DLD1 (cell line): ENCODE measurements around the gene PRKCQ.
"Not testable (repeated sequence)": the region's sequence is repeated elsewhere in the genome, so short reads cannot be mapped to it uniquely, and the experiment has no call there.

Experiments
- in situ Hi-C: cut with HindIII; loops from 2 replicates; pipeline ENCODE4 v1.10.0; 2017; ENCODE audit warnings: low sequenced_read_pairs

PRKCQ gene

DNA sequence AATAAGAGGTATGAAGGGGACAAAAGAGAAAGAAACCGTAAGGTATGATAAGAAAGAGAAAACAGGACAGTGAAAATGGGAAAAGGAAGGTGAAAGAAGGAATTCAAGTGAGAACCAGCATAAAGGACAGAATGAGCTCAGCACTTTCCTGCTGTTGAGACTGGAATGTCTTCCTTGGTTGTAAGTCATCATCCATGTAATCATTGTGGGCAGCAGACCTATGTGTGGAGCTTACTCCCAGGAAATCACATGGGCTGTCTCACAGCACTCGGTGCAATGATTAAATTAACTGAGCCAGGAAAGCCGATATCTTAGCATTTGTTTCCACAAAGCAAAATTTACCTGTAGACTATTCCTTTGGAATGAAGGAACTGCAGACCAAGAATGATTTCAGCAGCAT, 118.1 kb downstream of the PRKCQ start:
- in situ Hi-C loops = no loop called here

DNA sequence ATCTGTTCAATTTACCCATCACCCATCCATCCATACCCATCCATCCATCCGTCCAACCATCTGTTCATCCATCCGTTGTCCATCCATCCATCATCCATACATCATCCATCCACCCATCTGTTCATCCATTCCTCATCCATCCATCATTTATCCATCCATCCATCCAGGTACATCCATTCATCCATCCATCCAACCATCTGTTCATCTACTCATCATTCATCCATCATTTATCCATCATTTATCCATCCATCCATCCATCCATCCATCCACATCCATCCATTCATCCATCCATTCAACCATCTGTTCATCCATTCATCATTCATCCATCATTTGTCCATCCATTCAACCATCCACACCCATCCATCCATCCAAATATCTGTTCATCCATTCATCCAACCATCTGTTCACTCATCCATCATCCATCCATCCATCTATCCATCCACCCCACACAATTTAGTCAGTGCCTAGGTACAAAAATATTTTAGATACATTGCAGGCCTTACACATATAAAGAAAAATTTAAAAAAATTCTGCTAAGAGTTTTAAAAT, 119.1 kb downstream of the PRKCQ start:
- in situ Hi-C loops = no loop called here

DNA sequence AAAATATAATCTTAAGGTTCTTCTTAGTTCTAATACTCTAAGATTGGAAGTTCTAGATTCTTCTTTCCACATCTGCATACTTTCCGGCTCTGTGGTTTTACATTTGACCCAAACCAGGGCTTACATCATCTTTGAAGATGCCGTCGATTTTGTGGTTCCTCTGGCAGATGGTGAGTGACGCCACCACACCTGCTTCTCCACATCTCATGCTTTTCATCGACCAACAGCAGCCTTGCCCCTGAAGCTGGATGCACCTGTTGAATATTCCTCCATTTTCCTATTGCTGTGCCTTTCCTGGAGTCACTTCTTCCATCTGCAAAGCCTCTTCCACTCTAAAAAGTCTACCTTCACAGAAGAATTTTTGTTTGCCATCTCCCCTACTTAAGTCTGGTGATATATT, 121.3 kb downstream of the PRKCQ start:
- in situ Hi-C loops = no loop called here

DNA sequence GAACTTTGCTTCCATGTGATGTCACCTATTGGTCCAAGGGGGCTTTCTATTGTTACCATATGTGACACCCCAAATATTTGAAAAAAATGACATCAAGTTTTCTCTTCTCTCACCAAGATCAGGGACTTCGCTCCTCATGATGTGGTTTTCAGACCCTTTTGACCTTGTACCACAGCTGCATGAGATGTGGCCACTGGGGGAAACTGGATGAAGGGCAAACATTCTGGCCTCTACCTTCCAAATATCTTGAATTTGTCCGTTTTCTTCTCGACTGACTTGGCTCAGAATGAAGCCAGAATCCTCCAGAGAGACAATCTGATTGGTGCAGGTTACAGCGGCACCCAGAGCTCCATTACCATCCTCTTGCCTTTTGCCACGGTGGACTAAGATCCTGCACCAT, 122.7 kb downstream of the PRKCQ start:
- in situ Hi-C loops = no loop called here

DNA sequence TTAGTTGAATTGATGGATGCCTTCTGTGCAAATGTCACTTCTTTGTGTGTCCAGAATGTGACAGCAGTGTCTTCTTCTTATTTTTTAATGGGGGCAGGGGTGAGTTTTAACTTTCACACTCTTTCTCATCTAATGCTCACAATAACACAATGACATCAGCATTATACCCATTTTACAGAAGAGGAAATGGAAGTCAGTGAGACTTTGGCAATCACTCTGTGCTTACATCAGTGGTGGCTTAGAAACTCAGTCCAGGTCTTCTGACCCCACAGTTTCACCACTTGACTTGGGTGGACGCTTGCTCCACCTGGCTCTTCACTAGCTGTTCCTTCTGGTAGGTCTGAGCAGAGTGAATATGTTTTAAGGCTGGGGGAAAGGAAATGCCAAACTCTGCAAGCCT, 124.0 kb downstream of the PRKCQ start:
- in situ Hi-C loops = no loop called here

DNA sequence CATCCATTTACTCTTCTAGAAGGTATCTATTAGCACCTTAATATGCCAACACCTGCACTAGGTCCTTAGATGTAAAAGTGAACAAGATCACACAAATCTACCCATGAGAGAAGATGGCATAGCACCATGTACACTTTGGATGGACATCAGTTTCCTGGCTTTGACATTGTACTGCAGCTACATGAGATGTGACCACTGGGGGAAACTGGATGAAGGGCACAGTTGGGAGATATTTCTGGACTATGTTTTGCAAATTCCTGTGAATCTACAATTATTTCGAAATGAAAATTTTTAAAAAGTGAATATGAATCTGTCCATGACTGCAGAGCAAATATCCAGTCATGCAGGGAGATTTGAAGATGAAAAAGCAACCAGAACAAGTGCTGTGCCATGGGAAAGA, 124.5 kb downstream of the PRKCQ start:
- in situ Hi-C loops = no loop called here

DNA sequence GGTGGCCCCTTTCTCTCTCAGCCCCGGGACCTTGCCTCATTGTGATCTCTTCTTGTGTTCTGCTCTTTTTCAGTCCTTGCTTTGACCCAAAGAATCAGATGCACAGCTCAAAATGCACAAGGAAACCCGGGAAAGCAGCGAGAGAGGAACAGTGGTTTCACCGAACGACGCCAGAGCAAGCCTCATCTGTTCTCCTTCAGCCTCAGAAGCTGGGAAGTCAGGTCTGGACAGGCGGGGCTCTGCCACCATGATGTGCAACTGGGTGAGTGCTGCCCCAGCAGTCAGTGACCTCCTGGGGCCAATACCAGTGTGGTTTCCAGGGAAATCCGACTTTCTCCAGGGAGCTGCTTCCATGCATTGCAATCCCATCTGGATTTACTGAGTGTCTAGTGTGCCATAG, 133.4 kb downstream of the PRKCQ start:
- in situ Hi-C loops = no loop called here

DNA sequence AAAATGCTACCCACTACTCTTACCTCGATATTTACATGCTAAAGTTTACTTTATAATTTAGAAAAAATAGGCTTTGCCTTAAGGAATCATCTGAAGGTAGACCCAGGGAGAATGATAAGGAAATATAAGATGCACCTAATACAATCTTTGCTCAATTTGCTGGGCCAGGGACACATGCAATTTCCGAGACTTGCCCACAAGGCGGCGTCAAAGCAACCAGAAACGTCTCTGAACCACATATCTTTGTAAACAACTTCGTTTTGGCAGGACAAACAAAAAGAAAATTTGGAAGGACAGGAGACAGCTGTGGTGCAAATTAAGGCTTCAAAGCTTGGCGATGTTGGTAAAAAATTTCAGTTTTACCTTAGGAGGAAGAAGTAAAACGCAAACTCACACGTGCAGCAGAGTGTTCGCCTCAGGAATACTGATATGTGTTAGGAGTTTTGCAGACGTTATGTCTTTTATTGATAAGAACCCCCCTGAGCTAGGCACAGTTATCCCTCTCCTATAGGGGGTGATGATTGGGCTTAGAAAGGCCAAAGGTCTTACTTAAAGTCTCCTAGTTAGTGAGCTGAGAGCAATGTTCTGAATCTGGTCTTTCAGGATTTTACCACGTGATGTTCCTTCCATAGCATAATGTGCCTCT, 134.3 kb downstream of the PRKCQ start:
- in situ Hi-C loops = no loop called here

DNA sequence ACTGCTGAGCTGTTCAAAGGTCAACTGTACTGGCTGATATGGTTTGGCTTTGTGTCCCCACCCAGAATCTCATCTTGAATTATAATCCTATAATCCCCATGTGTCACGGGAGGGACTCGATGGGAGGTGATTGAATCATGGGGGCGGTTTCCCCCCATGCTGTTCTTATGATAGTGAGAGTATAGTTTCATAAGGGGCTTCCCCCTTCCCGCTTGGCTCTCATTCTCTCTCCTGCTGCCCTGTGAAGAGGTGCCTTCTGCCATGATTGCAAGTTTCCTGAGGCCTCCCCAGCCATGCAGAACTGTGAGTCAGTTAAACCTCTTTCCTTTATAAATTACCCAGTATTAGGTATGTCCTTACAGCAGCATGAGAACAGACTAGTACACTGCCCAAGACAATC, 140.2 kb downstream of the PRKCQ start:
- in situ Hi-C loops = not testable (repeated sequence)

DNA sequence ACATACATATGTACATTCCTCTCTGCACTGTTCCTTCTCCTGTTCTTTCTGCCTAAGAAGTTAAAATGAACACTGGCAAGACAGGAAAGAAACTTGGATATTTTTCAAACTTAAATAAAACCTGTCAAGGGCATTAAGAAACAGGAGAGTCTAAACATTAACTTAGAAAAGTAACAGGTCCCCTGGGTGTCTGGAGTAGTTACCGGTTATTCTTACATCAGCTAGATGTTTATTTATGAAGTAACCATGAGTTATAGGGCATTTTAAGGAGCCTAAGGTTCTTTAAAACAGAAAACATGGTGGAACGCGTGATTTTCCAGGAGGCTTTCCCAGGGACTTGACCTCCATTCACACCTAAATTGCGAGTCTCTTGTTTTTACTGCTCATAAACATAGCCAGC, 148.2 kb downstream of the PRKCQ start:
- in situ Hi-C loops = no loop called here

DNA sequence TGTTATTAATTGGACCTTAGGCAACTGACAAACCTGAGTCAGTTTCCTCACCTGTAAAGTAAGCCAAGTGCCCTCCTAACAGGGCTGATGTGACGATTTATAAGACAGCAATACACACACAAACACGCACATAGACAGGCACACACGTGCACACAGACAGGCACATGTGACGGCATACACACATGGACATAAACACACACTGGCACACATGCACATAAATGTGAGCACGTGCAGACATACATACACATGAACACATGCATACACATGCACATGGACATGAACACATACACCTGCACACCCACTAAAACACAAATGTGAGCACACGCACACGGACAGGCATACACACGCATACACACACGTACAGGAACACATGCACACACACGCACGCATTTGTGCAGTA, 148.9 kb downstream of the PRKCQ start:
- in situ Hi-C loops = no loop called here

DNA sequence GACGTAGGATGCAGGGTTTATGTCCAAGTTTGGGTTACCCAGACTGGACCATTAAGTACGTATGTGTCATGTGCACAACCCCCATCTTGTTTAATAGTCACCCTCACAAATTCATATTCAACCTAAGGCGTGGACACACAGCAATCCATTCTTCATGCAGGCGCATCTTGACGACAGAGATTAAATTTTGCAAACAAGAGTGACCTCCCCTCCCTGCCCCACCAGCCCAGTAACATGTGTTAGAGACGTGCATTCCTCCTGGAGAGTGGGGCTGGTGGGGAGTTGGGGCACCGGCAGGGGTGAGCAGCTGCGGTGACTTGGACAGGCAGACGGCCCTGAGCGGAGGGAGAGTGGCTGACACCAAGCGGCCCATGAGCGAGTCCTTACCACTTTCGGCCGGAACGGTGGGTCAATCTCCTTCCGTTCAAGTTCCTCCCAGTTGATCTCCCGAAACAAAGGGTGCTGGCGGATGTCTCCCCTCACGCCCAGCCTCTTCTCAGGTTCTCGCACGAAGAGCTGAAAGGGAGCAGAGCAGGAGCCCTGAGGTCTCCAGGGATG, 149.6 kb downstream of the PRKCQ start:
- in situ Hi-C loops = no loop called here

DNA sequence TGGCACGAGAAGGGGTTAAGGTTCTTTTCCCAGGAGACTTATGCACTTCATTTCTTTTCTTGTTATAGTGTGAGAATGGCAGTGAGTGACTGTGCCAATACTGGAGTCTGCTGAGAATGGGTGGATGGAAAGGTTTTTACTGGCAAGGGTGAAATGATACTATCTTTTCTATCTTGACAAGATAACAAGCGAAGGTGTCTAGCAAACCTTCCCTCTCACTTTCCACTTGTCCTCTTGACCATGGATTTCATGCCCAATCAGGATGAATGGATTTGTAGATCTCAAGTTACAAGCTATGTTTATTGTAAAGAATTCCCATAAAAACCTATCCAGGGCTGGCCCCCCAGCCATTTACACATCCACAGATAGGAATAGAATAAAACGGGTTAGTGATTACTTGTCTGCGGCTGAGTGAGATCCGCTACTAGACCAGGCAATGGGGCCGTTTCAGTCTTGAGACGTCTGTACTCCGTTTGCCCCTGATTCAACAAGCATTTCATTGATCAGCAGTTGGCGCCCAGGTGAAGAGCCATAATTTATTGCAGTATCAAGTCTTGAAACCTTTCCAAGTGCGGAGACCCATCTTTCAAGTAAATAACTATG, 152.6 kb downstream of the PRKCQ start:
- in situ Hi-C loops = no loop called here

DNA sequence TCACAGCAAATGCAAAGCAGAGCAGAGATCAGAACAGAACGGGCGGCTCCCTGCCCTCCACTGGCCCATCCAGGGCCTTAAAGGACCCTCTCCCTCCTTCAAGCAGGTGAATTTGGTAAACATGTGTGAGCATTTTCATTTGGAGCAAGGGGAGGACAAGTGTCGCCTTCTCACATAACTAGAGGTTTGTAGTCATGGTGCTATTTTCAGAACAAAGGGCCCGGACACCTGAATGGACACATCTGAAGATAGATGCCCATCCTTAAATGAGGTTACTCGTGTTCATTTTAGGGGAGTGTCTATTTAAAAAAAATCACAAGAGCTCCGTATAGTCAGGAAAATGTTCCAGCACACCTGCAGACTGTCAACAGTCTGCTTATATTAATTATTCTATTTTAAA, 153.8 kb downstream of the PRKCQ start:
- in situ Hi-C loops = no loop called here

DNA sequence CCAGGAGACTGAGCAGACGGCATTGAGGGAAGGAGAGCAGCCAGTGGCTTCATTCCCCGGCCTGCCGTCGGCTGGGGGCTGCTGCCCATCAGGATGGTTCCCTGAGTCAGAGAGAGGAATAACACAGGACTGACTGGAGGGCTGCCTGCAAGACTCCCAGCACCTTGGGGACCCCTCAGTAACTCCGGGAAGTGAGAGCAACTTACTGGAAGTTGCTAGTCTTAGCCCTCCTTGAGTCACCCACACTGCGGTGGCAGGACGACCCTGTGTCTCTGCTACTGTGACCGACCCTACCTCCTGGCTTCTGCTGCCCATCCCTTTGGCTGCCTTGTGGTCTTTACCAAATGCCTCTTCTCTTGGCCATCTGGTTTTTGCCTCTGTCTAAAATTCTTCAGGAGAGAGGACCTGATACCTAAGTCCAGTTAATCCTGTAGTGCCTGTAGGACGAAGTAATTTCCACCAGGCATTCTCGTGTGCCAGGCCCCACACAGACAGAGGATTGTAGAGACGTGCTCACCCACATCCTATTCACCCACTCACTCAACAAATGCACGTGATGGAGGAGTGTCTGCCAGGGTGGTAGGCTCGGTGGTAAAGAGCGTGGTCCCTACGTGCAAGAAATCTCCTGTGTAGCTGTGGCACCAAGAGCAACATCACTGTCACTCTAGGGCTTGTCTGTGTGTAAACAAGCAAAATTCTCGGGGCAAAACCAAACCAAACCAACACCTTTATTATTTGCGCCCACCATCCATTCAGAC, 156.5 kb downstream of the PRKCQ start:
- in situ Hi-C loops = no loop called here

DNA sequence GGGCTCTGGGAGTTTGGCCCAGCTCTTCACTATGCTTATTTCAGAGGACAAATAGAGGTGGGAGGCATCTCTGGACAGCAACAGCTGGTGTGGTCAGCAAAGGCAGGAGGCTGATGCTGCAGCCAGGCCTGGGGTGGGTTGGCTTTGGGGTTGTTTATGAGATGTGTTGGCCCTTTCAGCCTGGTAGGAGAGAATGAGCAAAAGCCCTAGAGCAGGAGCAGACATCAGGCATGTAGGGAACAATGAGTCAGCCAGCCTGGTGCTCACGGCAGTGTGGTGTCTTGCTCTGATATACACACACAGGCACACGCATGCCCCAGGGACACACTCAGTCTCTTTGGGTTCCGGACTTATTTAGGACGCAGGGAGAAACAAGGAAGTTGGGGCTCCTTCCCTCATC, 157.1 kb downstream of the PRKCQ start:
- in situ Hi-C loops = no loop called here

DNA sequence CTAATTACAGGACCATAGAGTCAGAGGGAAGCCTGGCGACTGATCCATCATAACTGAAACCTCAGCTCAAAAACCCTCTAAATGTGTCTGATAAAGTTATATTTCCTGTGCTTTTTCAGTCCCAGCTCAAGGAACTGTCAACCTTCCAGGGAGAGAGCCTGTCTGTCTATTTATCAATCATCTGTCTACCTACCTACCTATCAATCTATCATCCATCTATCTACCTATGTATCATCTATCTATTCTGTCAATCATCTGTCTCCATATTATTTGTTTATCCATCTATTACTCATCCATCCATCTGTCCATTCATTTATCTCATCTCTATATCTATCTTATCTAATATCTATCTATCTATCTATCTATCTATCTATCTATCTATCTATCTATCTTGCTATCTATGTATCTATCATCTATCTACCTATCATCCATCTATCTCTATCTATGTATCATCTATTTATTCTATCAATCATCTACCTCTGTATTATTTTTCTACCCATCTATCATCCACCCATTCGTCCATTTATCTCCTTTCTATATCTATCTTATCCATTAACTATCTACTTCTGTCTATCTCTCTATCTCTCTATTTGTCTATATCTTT, 161.4 kb downstream of the PRKCQ start:
- in situ Hi-C loops = no loop called here

DNA sequence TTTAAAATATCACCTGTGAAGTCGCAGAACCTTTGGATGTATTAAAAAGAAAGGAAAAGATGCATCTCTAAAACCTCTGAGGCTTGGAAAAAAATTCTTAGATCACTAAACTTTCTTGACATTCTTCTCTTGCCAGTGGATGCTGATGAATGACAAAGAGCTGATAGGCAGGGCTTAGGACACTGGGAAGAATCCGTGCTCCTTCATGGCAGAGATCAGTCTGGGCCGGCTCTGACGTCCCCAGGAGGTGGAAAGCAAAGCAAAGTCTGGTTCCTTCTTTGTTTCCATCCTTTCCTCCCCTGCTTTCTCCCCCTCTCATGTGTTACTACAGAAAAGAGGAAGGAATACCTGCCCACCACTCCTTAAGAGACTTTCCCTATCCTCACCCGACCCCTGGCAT, 161.9 kb downstream of the PRKCQ start:
- in situ Hi-C loops = no loop called here

DNA sequence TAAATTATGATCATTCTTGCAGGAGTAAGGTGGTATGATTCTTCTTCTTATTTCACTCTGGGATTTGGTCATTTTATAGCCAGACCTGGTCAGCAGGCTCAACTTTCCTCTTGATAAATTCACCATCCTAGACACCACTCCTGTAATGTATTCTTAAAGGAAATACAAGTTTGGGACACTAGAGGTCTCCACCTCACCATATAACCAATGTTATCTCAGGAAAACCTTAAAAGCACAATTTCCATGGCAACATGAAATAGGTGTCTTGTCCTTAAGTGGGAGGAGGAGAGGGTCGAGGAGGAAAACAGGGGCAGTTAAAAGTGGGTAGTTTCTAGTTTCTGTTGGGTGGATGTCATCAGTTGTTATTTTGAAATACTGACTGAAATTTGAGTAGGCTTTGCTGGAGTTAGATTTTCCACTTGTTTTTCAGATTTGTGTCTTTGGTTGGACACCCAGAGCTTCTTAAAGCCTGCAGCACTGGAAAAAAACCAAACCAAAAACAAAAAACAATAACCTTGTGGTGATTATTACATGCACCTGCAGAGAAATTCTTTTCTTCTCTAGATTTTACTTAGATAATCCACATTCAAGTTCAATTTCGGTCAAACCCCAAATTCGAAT, 163.1 kb downstream of the PRKCQ start:
- in situ Hi-C loops = no loop called here

DNA sequence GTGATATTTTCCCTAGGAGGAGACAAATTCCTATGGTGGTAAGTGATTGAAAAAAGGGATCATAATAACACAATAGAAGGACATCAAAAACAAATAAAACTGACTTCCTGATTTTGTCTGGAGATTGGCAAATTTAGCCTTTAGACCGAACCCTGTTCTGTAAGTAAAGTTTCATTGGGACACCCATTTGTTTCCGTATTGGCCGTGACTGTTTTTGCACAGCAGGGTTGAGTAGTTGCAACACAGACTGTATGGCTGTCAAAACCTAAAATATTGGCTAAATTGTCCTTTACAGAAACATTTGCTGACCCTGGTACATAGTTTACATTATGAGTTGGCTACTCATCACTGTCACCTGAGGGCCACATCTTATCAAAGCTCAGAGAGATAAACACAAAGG, 168.6 kb downstream of the PRKCQ start:
- in situ Hi-C loops = no loop called here

DNA sequence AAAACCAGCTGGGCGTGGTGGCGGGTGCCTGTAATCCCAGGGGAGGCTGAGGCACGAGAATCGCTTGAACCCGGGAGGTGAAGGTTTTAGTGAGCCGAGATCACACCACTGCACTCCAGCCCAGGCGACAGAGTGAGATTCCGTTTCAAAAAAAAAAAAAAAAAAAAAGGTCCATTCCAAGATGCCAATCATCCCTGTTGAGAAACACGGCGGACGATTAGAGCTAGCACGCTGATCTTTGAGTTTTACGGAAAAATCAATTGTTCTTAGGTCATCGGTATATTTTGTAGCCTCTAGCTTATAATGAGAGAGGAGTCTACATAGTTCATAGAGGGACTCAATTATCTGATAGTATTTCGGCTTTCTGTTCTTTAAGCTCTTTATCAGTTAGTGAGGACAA, 169.2 kb downstream of the PRKCQ start:
- in situ Hi-C loops = no loop called here
